Pulmonary artery endothelial cell (primary cell): ENCODE data around the gene VN1R4. TPM values are rescaled to one million over a fixed set of nuclear protein-coding genes. Genes with fewer than 3 reads are reported as not detected.
A peak's percentile ranks its signal among the peaks of the same experiment; 100 is the strongest.
"Not testable (repeated sequence)": the region's sequence is repeated elsewhere in the genome, so short reads cannot be mapped to it uniquely, and the experiment has no call there.

Source experiments
- DNase-seq: peaks from one replicate; pipeline ENCODE4 v3.0.0-alpha.2; 2011; ENCODE audit warnings: low read depth, low spot score
- total RNA-seq: library from RNA; depleted of rRNA; stranded (reverse); fragments of >200 nt; gene quantifications from 2 replicates; pipeline ENCODE4 v1.2.3, GENCODE V29; 2014

Gene VN1R4
- total RNA-seq: not detected in 2 replicates

- DNase-seq: not testable (repeated sequence)
Measured at GRCh38 chr19:53267623-53268022, at the start of gene VN1R4. VN1R4 (minus strand) TSS chr19:53267723; CDS start chr19:53267665, 58 bp downstream.

DNA sequence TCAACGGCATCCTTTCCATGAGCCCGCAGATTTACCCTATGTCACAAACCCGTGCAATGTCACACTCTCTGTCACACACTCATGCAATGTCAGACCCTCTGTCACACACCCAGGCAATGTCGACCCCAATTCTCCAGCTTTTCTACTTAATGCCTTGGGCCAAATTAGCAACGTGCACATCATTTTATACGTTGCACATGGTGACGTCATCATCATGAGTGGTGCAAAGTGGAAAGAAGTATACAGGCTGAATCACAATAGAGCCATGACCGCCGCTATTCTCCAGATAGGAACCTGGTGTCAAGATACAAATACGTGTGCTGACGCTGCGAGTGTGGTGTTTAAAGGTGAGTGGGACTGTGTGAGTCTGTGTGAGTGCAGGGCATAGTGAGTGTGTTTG lies 44.4 kb upstream of the VN1R4 start:
- no peak for DNase-seq

- no peak for DNase-seq
Measured at GRCh38 chr19:53311044-53311443, 43.5 kb upstream of the VN1R4 start.

- DNase-seq: no peak
Measured at GRCh38 chr19:53308339-53308811, 40.9 kb upstream of the VN1R4 start.

GRCh38 chr19:53301341-53301740 lies 33.8 kb upstream of the VN1R4 start:
- DNase-seq: not testable (repeated sequence)

DNA sequence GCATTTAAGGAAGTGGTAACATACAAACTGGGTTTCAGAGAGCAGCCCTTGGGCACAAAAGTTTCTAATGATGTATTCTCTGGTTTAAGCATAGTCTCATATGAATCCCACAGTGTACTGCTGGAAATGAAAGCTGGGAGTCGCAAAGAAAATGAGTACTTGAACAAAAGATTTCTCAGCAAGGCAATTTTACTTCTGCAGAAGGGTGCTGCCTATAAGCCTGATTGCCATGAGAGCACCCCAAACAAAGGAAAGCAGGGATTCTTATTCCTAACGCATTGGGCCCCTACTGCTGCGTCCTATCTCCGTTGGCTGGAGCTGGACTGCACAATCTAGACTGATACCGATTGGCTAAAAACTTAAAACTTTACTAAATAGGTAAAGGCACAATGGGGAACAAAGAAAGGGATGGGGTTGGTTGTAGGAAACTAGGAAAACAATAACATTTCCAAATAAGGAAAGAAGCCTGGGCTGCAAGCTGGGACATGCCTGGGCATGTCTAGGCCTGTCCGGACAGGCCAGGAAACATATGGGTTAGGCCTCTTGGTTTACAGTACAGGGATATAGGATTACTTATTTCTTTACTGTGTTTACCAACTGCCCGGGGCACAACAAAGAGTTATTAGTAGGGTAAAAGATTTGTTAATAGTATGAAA lies 27.4 kb upstream of the VN1R4 start:
- no peak for DNase-seq

DNA sequence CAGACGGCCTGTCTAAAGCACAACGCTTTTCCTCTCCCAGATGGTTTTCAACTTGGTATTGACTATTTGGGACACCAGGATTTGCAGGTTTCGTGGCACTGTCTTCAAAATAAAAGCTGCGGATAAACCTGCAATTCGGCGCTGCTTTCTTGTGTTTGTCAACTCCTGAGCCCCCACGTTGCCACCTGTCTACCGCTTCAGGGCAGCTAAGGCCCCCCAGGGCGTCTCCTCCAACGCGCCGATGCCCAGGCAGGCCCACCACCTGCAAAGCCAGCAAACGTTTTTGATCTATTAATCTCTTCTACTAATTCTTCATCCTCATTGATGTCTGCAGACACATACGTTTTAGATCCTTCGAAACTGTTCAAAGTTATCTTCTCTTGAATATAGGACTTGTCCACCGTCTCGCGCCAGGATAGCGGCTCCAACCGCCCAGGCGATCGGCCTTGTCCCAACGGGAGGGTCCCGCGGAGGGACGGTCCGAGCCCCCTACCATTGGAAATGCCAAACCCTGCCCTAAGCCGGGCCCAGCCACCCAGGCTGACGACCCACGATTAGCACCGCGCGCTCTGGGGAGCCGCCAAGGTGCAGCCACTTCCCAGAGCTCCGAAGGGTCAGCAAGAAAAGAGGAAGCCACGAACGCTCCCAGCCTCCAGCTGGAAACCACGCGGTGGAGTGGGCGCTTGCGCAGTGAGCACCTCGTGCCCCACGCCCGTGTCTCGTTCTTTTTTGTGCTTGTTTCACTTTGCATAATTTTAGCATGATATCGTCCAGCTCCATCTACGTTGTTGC lies 23.4 kb upstream of the VN1R4 start:
- DNase-seq: no peak

- DNase-seq: no peak
Measured at GRCh38 chr19:53285087-53285486, 17.6 kb upstream of the VN1R4 start.

DNA sequence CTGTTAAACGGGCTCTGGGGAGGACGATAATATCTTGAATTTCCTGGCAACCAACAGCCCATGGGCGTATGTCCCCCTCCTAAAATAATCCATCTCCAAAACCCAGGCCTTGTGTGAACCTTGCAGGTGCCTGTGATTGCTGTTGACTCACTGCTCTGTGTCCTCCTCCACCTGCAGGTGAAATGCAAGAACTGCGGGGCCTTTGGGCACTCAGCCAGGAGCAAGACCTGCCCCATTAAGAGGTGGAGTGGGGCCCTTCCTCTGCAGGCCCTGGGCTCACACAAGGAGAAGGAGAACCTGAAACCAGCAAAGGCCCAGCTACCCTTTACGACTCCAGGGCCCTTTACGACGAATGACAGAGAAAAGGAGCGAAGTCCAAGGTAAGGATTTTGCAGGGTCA lies 14.4 kb upstream of the VN1R4 start:
- DNase-seq: not testable (repeated sequence)

DNA sequence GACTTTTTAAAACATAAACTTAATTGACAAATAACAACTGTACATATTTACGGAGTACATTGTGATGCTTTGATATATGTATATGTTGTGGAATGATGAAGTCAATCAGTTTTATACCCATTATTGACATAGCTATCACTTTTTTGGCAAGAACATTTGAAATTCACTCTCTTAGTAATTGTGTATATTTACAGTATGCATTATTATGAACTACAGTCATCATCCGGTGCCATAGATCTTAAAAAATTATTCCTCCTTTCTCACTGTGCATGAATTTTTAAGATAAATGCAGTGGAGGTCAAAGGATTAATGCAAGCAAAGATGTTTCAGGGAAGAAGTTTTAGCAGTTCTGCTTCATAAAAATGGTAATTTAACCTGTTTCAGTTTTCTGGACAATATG lies 8.0 kb upstream of the VN1R4 start:
- DNase-seq: no peak

- DNase-seq: no peak
Measured at GRCh38 chr19:53272044-53272443, 4.5 kb upstream of the VN1R4 start.

GRCh38 chr19:53269861-53270260 lies 2.3 kb upstream of the VN1R4 start:
- not testable (repeated sequence) for DNase-seq

DNA sequence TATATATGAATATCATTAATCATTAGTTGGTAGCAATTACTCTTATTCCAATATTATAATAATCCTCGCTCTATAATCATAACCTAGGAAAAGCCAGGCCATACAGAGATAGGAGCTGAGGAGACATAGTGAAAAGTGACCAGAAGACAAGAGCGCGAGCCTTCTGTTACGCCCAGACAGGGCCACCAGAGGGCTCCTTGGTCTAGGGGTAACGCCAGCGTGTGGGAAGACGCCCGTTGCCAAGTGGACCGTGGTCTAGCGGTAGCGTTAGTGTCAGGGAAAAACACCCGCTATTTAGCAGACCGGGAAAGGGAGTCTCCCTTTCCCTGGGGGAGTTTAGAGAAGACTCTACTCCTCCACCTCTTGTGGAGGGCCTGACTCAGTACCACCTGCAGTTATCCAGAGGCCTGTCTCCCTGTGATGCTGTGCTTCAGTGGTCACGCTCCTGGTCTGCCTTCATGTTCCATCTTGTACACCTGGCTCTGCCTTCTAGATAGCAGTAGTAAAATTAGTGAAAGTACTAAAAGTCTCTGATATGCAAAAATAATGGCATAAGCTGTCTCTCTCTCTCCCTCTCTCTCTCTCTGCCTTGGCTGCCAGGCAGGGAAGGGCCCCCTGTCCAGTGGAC lies 9.7 kb downstream of the VN1R4 start, which contains the start of gene VN1R2:
Gene VN1R2 (plus strand): TSS at position 578 of the 628 bp plus-strand sequence. CDS start 84 bp downstream, outside the sequence.
- DNase-seq: not testable (repeated sequence)

DNA sequence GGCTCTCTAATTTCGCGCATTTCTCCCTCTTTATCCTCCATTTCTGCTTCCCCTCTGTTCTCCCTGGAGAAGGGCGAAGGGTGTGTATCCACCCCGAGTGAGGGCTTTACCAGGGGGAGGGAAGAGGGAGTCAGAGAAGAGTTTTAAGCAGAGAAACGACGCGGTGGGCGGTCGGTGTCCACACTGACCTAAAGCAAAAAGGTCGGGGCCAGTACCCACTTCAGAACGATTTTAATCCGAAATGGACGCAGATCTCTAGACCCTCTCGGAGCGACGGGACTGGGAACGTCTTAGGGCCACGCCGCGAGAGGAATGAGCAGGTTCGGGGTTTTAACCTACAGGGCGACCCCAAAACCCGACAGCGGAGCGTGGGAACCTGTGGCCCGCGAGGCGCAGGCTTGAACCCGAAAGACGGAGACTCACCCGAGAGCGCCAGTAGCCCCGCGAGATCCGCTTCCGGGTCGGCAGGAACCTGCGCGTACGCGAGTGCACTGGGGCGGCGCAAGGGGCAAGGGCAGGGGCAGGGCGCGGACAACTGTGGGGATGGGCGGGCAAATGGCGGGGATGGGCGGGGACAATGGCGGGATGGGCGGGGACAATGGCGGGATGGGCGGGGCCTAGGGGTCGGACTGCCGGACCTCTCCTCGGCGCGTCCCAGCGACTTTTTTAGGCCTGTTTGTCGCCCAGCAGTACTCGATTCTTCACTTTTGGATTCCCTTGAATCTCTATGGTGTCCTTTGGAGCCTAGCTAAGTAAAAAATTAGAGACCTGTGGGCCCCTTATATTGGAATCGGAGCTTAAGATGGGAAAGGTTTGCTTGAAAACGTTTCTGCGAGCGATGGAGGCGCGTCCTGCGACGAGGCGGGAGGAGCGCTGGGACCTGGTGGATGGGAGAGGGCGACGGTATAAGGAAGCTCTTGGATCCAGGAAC lies 12.8 kb downstream of the VN1R4 start, which contains the start of gene ZNF677:
Gene ZNF677 (minus strand): TSS at position 463 of the 931 bp plus-strand sequence. CDS start 3,323 bp downstream, outside the sequence.
- peak; percentile 62 for DNase-seq

- no peak for DNase-seq
Measured at GRCh38 chr19:53246498-53246897, 21.0 kb downstream of the VN1R4 start.

DNA sequence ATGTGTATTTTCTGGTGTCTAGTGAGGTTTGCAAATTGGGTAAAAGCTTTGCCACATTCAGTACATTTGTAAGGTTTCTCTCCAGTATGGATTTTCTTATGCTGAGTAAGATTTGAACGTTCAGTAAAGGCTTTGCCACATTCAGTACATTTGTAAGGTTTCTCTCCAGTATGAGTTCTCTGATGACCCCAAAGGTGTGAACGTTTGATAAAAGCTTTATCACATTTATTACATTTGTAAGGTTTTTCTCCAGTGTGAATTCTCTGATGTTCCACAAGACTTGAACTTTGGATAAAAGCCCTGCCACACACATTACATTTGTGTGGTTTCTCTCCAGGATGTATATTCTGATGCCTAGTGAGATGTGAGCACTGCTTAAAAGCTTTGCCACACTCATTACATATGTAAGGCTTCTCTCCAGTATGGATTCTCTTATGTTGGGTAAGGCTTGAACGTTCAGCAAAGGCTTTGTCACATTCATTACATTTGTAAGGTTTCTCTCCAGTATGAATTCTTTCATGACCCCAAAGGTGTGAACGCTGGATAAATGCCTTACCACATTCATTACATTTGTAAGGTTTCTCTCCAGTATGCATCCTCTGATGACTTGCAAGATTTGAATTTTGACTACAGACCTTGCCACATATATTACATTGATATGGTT lies 30.3 kb downstream of the VN1R4 start:
- no peak for DNase-seq

DNA sequence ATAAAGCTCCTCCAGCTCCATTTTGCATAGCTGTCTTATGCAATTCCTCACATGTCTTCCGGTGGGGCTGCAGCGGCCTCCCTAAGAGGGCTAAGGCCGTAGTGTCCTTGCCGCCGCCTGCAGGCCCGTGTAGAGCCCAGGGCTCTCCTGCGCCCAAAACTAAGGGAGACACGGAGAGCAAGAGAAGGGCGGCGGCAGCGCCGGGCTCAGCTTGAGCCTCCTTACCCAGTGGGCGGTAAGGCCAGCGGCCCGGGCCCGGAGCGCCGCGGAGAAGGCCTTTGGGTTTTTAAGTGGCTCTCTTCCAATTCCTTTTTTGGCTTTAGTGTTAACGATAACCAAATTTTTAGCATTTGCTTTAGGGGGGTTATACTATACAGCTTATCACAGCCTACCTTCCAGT lies 42.9 kb downstream of the VN1R4 start:
- DNase-seq: no peak

GRCh38 chr19:53222716-53223115 lies 44.8 kb downstream of the VN1R4 start:
- DNase-seq: not testable (repeated sequence)
